ENCODE measurements around the gene JUN. TPM values are rescaled to one million over a fixed set of nuclear protein-coding genes. Genes with fewer than 3 reads are reported as not detected.

Gene JUN
- total and polyA plus RNA-seq, 2 of the 13 experiments (the other 11 are each of a cell fraction or from before 2014, with no cell fraction given): 18.2 to 22.3 TPM

DNA sequence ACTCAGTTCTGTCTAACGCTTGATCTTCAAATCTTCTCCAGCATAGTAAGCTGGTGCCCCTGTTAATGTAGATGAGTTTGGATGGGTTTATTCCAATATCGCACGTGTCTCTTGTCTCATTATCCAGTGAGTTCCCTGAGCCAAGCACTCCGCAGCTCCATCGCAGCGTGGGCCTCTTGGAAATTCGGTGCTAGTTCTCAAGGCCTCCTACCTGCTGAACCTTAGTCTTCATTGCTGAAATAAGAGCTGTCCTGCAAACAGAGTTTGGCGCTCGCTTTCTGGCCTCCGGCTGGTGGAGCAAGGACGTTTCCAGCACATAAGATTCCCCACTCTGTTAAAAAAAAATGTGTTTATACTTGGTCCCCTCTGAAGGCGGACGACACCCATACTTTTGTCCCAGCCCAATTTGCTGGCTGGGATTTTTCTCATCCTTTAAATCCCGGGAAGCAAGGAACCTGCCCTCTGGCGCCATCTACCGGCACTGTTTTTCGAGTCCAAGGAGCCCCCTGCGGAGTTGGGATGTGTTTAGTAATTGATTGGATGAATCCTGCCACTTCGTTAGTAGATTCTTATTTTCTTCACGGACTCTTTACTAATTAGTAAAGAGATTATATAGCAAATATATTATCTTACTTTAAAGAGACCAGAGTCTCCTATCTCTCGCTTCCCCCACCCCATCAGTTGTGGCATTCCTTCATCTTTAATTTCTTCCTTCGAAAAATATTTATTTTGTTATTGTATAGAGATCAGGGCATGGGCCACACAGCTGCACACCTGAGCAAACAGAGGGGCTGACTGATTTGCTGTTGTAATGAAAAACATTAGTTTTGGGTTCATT lies 14.7 kb downstream of the JUN start (continued):
- no peak for TF ChIP-seq ATF7 (IDR thresholded peaks at IDR 0.05)
- no peak for TF ChIP-seq ATF7 (CRISPR knock-in tag; IDR thresholded peaks at IDR 0.05)
- TF ChIP-seq GATAD2A (CRISPR knock-in tag; IDR thresholded peaks at IDR 0.05): 0 out of 2 replicates have a peak, but pooled peaks have one; percentile 21
- TF ChIP-seq, protein P1, sequence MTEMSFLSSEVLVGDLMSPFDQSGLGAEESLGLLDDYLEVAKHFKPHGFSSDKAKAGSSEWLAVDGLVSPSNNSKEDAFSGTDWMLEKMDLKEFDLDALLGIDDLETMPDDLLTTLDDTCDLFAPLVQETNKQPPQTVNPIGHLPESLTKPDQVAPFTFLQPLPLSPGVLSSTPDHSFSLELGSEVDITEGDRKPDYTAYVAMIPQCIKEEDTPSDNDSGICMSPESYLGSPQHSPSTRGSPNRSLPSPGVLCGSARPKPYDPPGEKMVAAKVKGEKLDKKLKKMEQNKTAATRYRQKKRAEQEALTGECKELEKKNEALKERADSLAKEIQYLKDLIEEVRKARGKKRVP (CRISPR knock-in tag; IDR thresholded peaks at IDR 0.05): no peak
- TF ChIP-seq, protein P2, sequence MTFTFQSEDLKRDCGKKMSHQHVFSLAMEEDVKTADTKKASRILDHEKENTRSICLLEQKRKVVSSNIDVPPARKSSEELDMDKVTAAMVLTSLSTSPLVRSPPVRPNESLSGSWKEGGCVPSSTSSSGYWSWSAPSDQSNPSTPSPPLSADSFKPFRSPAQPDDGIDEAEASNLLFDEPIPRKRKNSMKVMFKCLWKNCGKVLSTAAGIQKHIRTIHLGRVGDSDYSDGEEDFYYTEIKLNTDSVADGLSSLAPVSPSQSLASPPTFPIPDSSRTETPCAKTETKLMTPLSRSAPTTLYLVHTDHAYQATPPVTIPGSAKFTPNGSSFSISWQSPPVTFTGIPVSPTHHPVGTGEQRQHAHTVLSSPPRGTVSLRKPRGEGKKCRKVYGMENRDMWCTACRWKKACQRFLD (CRISPR knock-in tag; IDR thresholded peaks at IDR 0.05; ENCODE audit: borderline replicate concordance): no peak
- 0 out of 2 replicates have a peak, but pooled peaks have one; percentile 20 for TF ChIP-seq THAP11 (CRISPR knock-in tag; IDR thresholded peaks at IDR 0.05)
- TF ChIP-seq FOXA3 (CRISPR knock-in tag; IDR thresholded peaks at IDR 0.05): no peak
- TF ChIP-seq ZNF678 (CRISPR knock-in tag; IDR thresholded peaks at IDR 0.05): no peak
- no peak for TF ChIP-seq ZMYM4 (CRISPR knock-in tag; IDR thresholded peaks at IDR 0.05)
- peak; percentile 86 for TF ChIP-seq STAG1 (CRISPR knock-in tag; IDR thresholded peaks at IDR 0.05)
- TF ChIP-seq TBX2 (CRISPR knock-in tag; IDR thresholded peaks at IDR 0.05; ENCODE audit: borderline replicate concordance): no peak
- no peak for TF ChIP-seq NONO (IDR thresholded peaks at IDR 0.05)
- no peak for TF ChIP-seq NONO (CRISPR knock-in tag; conservative IDR thresholded peaks at IDR 0.05)
- TF ChIP-seq SMC3 (IDR thresholded peaks at IDR 0.05; ENCODE audit: low read length): peak; percentile 91
- TF ChIP-seq NPAS2 (CRISPR knock-in tag; IDR thresholded peaks at IDR 0.05; ENCODE audit: borderline replicate concordance): no peak
- no peak for TF ChIP-seq IRX3 (CRISPR knock-in tag; IDR thresholded peaks at IDR 0.05; ENCODE audit: borderline replicate concordance, low read depth)
- peak; percentile 11 for TF ChIP-seq TEAD3 (CRISPR knock-in tag; optimal IDR thresholded peaks at IDR 0.05; ENCODE audit: borderline replicate concordance)
- TF ChIP-seq, protein P3, sequence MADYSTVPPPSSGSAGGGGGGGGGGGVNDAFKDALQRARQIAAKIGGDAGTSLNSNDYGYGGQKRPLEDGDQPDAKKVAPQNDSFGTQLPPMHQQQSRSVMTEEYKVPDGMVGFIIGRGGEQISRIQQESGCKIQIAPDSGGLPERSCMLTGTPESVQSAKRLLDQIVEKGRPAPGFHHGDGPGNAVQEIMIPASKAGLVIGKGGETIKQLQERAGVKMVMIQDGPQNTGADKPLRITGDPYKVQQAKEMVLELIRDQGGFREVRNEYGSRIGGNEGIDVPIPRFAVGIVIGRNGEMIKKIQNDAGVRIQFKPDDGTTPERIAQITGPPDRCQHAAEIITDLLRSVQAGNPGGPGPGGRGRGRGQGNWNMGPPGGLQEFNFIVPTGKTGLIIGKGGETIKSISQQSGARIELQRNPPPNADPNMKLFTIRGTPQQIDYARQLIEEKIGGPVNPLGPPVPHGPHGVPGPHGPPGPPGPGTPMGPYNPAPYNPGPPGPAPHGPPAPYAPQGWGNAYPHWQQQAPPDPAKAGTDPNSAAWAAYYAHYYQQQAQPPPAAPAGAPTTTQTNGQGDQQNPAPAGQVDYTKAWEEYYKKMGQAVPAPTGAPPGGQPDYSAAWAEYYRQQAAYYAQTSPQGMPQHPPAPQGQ (CRISPR knock-in tag; IDR thresholded peaks at IDR 0.05; ENCODE audit: borderline replicate concordance): no peak
- no peak for TF ChIP-seq ZNF614 (CRISPR knock-in tag; IDR thresholded peaks at IDR 0.05; ENCODE audit: borderline replicate concordance)
- TF ChIP-seq ZNF709 (CRISPR knock-in tag; IDR thresholded peaks at IDR 0.05): no peak
- no peak for TF ChIP-seq ZNF749 (CRISPR knock-in tag; IDR thresholded peaks at IDR 0.05; ENCODE audit: borderline replicate concordance)
- TF ChIP-seq RAD51 (IDR thresholded peaks at IDR 0.05; ENCODE audit: borderline replicate concordance): no peak
- 0 out of 2 replicates have a peak, but pooled peaks have one; percentile 23 for TF ChIP-seq ZFX (CRISPR knock-in tag; IDR thresholded peaks at IDR 0.05; ENCODE audit: low read depth)
- no peak for TF ChIP-seq AGO1 (IDR thresholded peaks at IDR 0.05; ENCODE audit: low read depth, low read length, poor library complexity, severe bottlenecking)
- TF ChIP-seq ZNF331 (CRISPR knock-in tag; IDR thresholded peaks at IDR 0.05): 0 out of 2 replicates have a peak, but pooled peaks have one; percentile 9

Measured in HepG2 (cell line).